ENCODE results near the gene MCM10. TPM values are rescaled to one million over a fixed set of nuclear protein-coding genes. Genes with fewer than 3 reads are reported as not detected.
"Not testable (repeated sequence)": the region's sequence is repeated elsewhere in the genome, so short reads cannot be mapped to it uniquely, and the experiment has no call there.

MCM10 gene
- total RNA-seq, 3 donors from 2014 or later, result 1.6 to 8.6 (median 2.2) TPM

- ATAC-seq, result no peak
- H3K4me1 ChIP-seq (ENCODE audit: low read depth), result no peaks in the 10 kb centered on the region
- no peak for TF ChIP-seq CTCF (IDR thresholded peaks at IDR 0.05)
- H3K9me3 ChIP-seq, result no peaks in the 10 kb centered on the region
- H3K4me3 ChIP-seq, result no peak overlapping the region
- no peaks in the 10 kb centered on the region for H3K36me3 ChIP-seq (ENCODE audit: low read depth)
- intact Hi-C loops (cut with DNase I, micrococcal nuclease), result no loop called here
- DNase-seq, result no peak
Observed at GRCh38 chr10:13227031-13227430, 65.7 kb downstream of the MCM10 start.

- no peak overlapping the region for H3K4me3 ChIP-seq
- DNase-seq (no peak), ATAC-seq (no peak)
- H3K9me3 ChIP-seq, result no peaks in the 10 kb centered on the region
- no peaks in the 10 kb centered on the region for H3K4me1 ChIP-seq (ENCODE audit: low read depth)
- TF ChIP-seq CTCF (IDR thresholded peaks at IDR 0.05), result no peak
- no peaks in the 10 kb centered on the region for H3K36me3 ChIP-seq (ENCODE audit: low read depth)
- intact Hi-C loops (cut with DNase I, micrococcal nuclease), result no loop called here
Observed at GRCh38 chr10:13231190-13231589, 69.8 kb downstream of the MCM10 start.

GRCh38 chr10:13231808-13232207 lies 70.5 kb downstream of the MCM10 start:
- H3K4me1 ChIP-seq (ENCODE audit: low read depth), result no peaks in the 10 kb centered on the region

DNA sequence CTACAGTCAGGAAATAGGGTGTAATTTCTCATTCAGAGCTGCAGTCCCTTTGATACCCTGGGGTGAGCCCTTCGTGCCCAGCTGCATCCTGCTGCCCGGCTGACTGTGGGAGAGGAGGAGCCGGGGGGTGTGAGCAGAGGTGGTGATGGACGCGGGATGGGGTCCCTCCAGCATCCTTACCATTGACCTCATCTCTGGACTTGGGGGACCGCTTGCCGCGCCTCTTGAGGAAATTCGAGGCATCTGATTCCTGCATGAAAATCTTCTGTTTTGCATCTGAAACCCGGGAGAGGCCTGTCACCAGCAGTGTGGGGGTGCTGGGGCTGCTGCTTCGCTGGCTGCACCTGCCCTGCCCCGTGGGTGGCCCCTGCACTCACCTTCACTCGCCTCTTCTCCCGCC lies 72.0 kb downstream of the MCM10 start:
- DNase-seq (no peak), ATAC-seq (no peak)
- no peaks in the 10 kb centered on the region for H3K9me3 ChIP-seq
- H3K4me1 ChIP-seq (ENCODE audit: low read depth), result no peaks in the 10 kb centered on the region
- intact Hi-C loops (cut with DNase I, micrococcal nuclease), result no loop called here
- H3K36me3 ChIP-seq (ENCODE audit: low read depth), result no peaks in the 10 kb centered on the region
- no peak for TF ChIP-seq CTCF (IDR thresholded peaks at IDR 0.05)
- H3K4me3 ChIP-seq, result no peak overlapping the region

More at GRCh38 chr10:13231808-13232207, 70.5 kb downstream of the MCM10 start:
- intact Hi-C loops (cut with DNase I, micrococcal nuclease), result no loop called here
- Histone ChIP-seq H3K4me3 (no peak overlapping the region), H3K9me3 (no peaks in the 10 kb centered on the region), H3K36me3 (ENCODE audit: low read depth) (no peaks in the 10 kb centered on the region)
- no peak for TF ChIP-seq CTCF (IDR thresholded peaks at IDR 0.05)
- no peak for ATAC-seq
- DNase-seq, result no peak

DNA sequence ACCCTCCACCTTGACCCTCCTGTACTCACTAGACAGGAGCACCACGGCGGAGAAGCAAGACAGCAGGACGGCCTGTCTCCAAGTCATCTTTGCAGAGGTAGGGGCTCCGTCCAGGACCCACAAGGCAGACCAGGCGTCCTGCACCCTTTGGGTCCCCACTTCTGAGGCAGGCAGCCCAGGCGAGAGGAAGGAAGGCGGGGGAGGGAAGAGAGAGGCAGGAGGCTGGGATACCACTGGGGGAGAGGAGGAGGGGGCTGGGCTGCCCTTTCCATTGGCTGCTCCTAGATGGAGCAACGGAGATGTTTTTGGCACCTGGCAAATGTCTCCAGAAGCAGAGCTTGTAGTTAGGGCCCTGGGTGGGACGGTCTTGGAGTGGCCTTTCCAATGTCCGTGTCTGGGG lies 72.8 kb downstream of the MCM10 start, which contains the start of gene UCMA:
UCMA (minus strand) TSS at position 203 of the 400 bp plus-strand sequence; CDS start at position 87, 116 bp downstream.
- ATAC-seq (no peak), DNase-seq (no peak)
- Histone ChIP-seq H3K4me1 (ENCODE audit: low read depth) (no peaks in the 10 kb centered on the region), H3K9me3 (no peaks in the 10 kb centered on the region), H3K36me3 (ENCODE audit: low read depth) (no peaks in the 10 kb centered on the region), H3K4me3 (no peak within 1 kb of the TSS)
- TF ChIP-seq CTCF (IDR thresholded peaks at IDR 0.05), result no peak
- intact Hi-C loops (cut with DNase I, micrococcal nuclease), result no loop called here

DNA sequence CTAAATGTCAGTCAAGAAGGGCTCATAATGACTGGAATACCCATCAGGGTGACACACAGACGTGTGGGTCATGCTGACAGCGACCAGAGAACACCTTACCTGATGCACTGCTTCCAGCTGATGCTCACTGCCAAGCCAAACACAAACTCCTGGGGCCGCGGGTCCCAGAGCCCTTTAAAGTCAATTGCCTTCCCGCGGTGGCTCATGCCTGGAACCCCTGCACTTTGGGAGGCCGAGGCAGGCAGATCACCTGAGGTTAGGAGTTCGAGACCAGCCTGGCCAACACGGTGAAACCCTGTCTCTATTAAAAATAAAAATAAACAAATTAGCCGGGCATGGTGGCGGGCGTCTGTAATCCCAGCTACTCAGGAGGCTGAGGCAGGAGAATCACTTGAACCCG lies 73.4 kb downstream of the MCM10 start:
- H3K4me1 ChIP-seq (ENCODE audit: low read depth); H3K36me3 ChIP-seq (ENCODE audit: low read depth); ATAC-seq; H3K9me3 ChIP-seq; H3K4me3 ChIP-seq; intact Hi-C loops (cut with DNase I, micrococcal nuclease); DNase-seq: not testable (repeated sequence)

Measured in mucosa of descending colon (tissue), 3 donors.